T-helper 2 cell (primary cell): Measurements from ENCODE around the gene PEX11A.

Source experiments
- DNase-seq, 5 experiments: peaks; one replicate each; pipeline versions ENCODE4 v3.0.0 to v3.0.0-alpha.2; 2012 to 2022

The PEX11A gene

DNA sequence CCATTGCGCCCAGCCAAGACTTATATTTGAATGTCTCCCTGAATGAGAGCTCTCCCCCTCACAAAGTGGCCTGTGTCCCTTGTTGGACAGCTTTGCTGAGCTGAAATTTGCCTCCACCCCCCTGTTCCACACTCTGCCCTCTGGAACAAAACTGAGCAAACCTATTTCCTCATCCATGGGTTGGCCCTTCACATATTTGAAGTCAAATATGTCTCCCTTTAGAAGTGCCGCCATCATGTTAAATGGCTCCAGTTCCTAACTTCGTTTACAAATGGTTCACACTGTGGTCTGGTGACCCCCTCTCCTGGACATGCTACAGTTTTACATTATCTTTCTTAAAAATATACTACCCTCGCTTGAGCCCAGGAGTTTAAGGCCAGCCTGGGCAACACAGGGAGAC lies 16.0 kb downstream of the PEX11A start:
- no peak for DNase-seq

DNA sequence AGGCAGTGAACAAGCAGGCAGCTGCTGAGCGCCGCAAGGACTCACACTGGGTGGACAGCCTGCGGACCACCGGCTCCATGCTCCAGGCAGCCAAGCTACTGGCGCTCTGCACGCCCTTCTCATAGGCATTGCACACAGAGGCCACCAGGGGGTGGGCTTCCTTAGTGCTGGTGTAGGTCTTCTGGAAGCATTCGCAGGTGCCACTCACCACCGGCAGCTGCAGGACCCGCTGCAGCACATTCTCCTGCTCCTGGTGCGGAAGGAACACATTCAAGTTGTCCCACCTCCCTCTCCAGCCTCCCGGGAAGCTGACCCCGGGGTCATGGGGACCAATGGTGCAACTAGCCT lies 17.4 kb downstream of the PEX11A start:
- DNase-seq, result peak in 1 of 5 experiments; percentile 41

DNA sequence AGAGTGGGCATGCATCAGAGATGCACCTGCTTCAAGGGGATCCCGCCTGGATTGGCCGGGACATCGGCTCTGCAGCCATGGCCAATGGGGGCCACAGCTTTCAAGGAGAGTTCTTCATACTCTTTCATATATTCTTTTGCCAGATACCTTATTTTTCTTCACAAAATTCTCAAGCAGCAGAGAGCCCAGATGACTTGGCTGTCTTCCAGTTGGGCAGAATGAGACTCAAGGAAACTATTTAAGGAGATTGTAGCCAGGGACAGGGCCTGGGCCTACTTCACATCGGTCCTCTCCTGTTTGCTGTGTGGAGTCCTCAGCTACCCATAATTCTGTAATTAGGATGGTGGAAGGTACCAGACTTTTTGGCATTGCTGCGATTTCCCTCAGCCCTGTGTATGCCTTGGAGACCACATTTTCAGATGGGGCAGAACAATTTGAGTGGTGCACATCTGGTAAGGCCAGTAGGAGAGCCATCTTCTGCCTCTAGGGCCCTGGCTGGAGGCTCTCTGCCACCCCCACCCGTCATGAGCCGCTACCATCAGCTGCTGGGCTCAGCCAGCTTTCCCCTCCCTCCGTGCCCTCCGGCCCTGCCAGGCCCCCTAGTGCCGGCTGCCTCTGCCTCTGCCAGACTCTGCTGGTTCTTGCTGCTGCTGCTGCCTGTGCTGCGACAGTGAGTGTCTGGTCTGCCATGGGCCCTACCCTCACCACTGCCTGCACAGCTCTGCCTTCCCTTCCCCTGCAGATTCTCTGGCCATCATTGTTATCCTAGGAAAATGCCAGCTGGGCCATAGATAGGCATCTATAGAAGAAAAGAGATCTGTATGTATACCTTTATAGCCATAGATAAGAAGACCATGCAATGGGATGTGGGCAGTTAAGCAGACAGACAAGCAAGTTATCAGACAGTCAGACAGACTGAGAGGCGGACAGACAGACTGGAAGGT lies 18.1 kb downstream of the PEX11A start:
- no peak for DNase-seq

DNA sequence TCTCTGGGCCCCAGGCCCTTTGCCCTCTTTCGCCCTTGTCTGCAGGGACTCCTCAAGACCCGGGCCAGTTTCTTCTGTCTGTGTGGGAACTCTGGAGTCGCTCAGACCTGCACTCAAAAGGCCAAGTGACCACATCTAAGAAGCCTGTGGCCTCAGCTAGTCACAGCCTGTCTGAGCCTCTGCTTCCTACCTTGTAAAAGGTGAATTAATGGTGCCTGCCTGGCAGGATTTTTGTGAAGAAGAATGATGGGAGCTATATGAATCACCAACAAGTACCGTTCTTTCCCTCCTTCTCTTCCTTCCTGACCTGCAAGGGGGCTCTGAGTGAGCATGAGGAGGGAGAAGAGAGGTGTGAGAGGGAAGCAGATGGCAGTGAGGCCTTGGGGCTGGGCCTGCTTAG lies 18.9 kb downstream of the PEX11A start:
- DNase-seq, result no peak

DNA sequence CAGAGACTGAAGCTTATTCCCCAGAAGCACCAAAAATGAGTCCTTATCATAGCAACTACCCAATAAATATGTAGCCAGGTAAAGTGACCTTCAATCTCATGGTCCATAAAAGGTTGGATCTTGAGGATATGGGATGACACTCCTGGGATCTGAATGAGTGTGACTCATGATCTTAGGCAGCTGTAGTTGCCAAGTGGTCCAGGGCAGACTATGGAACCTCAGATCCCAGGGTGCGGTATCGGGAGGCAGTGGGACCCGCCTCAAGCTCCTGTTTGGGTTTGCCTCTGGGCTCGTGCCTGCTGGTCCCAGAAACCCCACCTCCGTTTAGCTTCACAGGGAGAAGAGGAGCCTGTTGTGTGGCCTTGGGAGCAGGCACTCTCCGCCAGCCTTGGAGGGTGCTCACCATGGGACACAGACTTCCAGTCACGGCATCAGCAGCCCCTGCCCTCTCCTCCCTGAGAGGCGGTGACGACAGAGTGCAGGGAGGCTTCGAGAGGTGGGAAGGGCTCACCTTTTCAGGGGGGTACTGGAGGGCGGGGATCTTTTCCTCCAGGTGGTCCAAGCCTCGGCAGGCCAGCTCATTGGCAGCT lies 19.5 kb downstream of the PEX11A start:
- no peak for DNase-seq

DNA sequence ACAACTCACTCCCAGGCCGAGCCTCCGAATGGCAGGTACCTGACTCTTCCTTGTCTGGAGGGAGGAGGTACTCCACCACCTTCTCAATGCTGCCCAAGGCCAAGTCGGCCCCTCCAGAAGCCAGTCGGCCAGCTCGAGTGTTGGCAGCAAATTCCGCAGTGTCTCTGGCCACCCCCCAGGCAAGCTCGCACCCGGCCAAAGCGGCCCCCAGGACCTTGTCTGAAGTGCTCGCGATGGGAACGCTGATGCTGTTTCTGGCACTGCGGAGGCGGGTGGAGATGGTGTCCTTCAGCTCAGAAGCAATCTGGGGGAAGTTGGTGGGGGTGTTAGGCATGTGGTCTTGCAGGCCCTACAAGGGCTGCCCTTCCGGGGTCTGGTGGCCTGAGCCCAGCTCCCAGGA lies 20.6 kb downstream of the PEX11A start:
- DNase-seq, result no peak

DNA sequence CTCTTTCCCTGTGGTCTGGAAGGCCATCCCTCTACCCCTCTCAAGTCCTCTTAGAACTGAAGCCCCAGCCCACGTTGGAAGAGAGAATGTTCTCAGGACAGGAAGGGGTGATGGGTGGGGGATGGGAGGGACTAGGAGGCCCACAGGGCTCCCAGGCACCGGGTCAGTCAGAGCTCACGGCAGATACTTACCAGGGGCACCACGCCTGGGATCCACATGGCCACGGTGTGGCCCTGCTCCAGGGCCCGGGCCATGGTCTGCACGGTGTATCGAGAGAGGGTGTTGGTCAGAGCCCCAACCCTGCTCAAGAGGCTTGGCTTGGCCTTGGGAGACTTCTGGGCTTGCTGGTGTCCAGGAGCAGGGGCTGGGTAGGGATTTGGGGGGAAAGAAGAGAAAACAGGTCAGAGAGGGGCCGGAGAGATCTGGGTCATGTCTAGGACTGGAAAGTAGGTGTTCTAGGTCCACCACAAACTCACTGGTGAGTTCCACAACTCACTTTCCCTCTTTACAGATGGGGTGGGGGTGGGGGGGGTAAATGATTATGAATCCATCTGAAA lies 21.2 kb downstream of the PEX11A start:
- no peak for DNase-seq

DNA sequence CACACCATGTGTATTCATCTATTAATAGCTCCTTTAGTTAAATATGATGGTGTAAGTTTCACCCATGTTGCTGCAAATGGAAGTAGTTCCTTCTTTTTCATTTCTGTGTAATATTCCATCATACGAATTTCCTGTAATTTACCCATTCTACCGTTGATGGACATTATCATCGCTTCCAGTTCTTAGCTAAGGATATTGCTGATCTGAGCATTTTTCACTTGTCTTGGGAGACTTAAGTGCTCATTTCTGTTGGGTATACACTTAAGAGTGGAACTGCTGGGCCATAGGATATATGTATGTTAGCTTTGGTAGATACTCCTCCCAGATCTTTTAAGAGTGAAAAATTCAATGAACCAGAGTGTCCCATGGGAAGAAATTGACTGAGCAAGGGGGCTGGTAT lies 22.4 kb downstream of the PEX11A start:
- DNase-seq, result no peak

DNA sequence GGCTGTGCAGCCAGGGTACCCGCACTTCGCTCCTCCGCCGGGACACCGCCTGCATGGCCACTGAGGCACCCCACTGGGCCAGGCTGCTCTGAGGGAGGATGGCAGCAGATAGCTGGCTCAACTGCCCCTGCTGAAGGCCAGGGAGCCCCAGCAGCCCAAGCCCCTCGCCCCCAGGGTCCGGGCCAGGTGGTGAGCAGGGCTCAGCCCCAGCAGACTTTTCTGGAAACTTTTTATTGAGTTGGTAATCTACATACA lies 22.9 kb downstream of the PEX11A start:
- DNase-seq, result no peak

DNA sequence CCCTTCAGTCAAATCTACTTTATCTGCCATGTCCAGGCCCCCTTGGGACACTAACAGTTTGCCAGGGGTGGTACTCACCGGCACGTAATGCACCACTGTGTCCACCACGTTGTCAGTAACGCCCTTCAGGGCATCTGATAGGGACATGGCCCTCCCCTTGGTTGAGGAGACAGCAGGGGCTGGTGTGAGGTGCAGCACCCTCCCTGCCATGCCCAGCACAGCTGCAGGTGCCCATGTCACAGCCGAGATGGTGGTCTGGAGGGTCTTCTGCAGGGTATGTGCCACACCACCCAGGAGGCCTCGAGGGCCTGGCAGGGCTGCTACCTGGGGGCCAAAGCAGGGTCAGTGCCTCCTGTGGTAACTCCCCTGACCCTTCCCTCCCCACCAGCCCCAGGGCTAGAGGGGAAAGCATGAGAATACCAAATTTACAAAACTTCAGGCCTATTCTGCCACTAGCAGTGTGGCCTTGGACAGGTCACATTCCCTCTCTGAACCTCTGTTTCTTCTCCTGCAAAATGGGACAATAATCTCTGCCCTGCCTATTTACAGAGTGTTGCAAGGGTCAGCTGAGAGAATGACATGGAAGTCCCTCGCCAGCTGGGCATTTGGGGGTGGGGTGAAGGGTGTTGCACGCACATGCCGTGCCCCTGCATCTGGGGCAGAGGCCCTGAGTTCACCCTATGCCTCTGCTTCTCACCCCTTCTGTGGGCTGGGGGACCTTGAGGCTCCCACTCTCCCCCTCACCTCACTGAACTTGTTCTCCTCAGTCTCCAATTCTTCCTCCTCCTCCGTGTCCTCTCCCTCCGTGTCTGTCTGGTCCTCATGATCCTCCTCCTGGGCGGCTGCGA lies 23.5 kb downstream of the PEX11A start:
- DNase-seq, result no peak

DNA sequence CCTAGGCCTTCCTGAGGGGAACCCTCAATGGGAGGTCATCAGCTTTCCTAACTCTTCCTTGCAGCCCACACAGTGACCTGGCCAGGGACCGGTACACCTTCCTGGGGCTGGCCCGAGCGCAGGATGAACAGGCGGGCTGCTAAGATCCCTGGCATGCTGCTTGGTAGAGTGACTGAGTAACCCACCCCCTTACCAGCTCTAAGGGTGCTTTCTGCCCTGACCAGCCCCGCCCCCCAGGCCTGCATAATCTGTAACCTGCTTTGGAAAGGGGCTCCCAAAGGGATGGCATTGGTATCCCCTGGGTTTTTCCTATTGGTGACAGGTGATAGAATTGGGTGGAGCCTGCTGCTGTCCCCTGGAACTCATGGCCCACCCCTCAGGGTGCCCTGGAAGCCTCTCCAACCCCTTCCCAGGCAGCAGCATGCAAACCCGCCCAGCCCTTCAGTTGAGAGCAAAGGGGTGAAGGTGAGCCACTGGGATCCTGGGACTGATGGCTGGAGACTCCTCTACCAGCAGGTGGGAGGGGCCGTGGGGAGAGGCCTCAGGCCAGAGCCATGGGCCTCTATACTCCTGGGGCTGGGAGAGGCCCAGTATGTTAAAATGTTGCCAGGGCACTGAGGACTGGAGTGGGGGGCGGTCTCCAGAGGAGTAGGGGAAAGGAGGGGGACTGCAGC lies 24.2 kb downstream of the PEX11A start:
- no peak for DNase-seq

DNA sequence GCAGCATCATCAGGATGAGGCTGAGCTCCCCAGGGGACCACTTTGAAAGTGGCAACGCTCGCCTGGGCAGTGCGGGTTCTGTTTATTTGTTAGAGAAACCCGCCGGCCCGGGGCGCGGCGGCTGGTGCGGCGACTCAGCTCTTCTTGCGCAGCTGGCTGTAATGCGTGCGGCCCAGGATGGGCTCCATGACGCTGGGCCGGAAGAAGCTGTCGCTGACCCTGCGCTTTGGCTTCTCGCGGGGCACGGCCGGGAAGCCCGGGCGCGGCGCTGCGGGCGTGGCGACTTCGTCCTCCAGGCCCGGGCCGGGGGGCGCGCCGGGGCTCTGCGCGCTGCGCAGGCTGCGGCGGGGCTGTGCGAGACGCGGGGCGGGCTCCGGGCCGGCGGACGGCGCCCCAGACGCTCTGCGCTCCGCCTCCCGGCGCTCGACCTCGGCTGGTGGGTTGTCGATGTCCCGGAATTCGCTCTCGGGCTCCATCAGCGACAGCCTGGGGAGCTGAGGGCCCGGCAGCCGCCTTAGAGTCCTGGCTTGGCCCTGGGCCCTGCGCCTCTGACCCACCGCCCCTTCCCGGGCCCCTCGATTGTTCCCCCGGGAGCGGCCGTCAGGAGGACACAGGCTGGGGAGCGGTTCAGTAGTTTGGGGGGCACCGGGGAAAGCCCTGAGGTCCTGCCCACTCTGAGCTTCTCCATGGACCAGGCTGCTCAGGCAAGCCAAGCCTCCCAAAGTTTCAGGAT lies 24.9 kb downstream of the PEX11A start:
- peak in 1 of 5 experiments; percentile 25 for DNase-seq

DNA sequence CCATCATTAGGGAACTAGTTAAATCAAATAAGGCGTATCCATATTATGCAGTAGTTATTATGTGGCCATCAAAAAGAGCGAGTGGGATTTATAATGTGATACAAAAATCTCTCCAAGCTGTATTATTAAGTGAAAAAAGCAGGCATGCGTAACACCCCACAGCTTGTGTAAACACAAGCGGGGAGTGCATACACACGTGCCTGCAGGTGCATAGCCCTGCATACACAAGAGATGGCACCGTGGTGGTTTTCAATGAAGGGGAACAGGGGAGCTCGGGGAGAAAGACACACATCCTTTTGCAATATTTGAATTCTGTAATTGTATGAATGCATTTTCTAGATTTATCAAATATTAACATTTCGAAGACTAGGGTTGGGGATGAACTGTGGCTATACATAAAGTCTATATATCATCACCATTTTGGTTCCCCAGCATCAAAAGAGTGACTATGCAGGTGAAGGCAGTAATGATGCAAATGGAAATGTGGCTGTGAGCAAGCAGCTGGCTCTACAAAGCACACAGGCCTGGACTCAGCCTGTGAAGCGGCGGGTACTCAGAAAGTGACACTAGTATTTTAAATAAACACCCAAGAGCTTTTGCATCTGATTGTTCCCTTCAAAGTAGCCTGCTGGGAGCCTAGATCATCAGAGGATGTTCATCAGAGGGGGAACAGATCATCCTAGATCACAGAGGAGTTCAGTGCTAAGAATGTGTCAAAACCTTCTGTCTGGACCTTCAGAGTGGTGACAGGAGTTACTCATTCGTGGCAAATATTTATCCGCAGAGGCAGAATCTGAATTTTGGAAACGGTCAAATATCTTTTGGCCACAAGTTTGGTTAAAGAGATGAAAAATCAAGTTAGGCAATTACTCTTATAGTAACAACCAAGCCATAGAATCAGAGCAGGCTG lies 25.9 kb downstream of the PEX11A start:
- no peak for DNase-seq

DNA sequence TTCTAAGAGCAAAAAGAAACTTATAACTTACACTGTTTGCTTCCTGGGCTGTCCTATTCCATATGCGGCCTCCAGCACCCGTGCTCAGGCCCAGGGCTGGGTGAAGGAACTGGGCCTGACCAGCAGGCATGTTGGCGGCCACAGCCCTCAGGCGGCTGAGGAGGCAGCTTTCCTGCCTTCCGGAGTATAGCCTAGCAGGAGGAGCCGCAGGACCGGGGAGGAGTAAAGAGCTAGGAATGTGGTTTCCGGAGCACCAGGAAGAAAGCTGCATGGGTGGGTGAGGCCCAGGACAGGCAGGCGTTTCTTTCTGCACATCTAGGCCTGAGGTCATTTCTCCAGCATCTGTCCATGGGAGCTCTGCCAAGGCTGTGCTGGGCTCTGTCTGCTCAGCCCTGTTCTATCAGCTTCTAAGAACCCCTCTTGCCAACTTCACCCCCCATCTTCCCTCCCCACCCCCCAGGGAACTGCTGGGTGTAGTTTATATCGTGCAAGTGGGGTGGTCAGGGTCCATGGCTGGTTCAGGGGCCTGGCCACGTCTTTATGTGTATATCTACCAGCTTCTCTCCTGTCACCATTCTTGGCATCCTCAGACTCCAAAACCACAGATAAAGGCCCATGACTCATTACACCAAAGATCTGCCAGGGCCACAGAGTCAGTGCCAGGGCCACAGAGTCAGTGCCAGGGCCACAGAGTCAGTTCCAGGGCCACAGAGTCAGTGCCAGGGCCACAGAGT lies 27.5 kb downstream of the PEX11A start:
- no peak for DNase-seq

DNA sequence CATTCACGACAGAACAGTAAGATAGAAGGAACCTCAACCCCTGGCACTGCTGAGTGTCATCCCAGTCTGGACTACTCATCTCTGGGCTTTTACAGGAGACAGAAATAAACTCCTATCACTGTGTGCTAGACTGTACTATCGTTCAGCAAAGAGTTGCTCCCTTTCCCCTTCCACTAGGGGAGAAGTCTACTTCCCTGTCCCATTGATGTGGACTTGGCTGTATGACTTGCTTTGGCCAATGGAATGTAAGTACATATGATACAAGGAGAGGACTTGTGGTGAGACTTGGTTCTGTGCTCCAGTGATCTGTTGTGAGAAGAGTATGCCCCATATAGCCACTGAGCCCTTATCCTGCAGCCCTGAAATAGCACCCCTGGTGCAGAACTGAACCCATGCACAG lies 30.0 kb downstream of the PEX11A start:
- no peak for DNase-seq

DNA sequence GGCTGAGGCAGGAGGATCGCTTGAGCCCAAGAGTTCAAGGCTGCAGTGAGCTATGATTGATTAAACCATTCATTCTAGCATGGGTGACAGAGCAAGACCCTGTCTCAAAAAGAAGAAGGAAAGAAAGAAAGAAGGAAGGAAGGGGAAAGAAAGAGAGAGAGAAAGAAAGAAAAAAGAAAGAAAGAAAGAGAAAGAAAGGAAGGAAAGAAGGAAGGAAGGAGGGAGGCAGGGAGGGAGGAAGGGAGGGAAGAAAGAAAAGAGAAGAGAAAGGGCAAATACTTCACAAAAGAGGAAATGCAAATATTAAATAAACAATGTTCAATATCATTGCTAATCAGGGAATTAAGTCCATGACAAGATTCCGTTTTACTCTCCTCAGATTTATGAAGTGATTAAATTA lies 31.3 kb downstream of the PEX11A start:
- DNase-seq, result no peak

DNA sequence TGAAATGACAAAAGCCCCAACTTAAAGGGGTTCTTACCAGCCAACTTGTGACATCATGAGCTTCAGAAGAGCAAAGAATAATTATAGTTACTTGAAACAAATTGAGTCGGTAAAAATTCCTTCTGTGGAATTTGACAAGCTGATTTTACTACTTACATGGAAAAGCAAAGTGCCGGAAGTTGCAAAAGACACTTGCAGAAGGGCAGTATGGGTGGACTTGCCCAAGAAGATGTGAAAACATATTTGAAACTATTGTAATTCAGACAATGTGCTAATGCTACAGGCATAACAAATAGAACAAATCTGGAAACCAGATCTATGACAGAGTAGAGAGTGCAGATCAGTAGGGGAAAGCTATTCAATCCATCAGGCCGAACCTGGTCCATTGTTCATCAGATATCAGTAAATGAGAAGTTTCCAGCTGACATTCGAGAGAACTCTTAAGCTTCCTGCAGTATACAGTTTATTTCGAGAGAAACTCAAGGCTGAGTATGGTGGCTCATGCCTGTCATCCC lies 32.8 kb downstream of the PEX11A start:
- no peak for DNase-seq

DNA sequence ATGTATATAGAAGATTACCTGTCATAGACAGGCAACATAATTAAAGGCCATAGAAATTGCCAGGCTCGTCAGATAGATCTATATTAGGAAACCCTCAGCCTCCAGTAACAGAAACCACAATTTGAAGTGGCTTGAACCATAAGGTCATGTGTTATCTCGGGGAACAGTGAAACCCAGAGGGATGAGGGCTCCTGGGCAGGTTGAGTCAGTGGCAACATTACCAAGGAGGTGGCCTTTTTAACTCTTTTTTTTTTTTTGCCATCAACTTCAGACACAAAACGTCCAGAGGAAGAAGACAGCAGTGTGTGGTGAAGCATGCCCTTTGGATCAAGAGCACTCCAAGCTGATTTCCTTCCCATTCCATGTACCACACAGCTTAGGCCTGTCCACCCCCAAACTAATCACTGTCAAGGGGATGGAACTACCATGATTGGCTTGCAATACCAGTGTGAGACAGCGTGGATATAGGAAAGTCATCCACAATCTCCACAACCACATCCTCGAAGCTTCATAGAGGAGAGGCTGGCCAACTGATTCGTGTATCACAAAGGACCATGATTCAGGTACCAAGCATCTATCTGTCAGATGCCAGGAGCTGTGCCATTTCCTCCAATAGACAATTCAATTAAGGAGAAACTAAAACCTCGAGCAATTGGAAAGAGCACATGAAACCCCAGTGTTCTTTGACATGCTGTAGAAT lies 34.3 kb downstream of the PEX11A start:
- DNase-seq, result no peak
